ENCODE measurements around the gene TAF6. TPM values are rescaled to one million over a fixed set of nuclear protein-coding genes. Genes with fewer than 3 reads are reported as not detected.

Gene TAF6
- total RNA-seq, 6 experiments from 2014 or later = 66.4 to 78.6 (median 77.4) TPM

- TF ChIP-seq, protein P1, sequence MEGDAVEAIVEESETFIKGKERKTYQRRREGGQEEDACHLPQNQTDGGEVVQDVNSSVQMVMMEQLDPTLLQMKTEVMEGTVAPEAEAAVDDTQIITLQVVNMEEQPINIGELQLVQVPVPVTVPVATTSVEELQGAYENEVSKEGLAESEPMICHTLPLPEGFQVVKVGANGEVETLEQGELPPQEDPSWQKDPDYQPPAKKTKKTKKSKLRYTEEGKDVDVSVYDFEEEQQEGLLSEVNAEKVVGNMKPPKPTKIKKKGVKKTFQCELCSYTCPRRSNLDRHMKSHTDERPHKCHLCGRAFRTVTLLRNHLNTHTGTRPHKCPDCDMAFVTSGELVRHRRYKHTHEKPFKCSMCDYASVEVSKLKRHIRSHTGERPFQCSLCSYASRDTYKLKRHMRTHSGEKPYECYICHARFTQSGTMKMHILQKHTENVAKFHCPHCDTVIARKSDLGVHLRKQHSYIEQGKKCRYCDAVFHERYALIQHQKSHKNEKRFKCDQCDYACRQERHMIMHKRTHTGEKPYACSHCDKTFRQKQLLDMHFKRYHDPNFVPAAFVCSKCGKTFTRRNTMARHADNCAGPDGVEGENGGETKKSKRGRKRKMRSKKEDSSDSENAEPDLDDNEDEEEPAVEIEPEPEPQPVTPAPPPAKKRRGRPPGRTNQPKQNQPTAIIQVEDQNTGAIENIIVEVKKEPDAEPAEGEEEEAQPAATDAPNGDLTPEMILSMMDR (IDR thresholded peaks at IDR 0.05) = no peak
- Mint-ChIP-seq H3K27me3 (ENCODE audit: insufficient read depth) (no peaks in the 10 kb centered on the region), H3K27ac (no peak overlapping the region), H3K9me3 (no peaks in the 10 kb centered on the region), H3K4me3 (no peak overlapping the region), H3K36me3 (ENCODE audit: low read depth) (peaks cover 33% of the 10 kb centered on the region), H3K4me1 (ENCODE audit: low read depth) (peaks cover 20% of the 10 kb centered on the region)
- DNase-seq = no peak
These were observed 11.9 kb downstream of the TAF6 start for GRCh38 chr7:100107125-100107737.

DNA sequence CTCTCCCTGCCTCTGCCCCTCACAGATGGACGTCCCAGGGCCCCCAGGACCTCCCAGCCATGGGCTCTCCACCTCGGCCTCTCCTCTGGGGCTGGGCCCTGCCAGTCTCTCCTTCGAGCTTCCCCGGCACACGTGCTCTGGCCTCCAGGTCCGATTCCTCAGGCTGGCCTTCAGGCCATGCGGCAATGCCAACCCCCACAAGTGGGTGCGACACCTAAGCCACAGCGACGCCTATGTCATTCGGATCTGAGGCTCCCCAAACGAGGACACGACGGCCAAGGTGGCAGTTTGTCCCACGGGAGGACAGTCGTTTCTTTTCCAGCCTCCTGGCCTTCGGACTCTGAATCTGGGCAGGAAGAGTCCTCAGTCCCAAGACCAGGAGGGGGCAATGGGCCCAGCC lies 12.5 kb downstream of the TAF6 start:
- no peak for DNase-seq
- peaks cover 20% of the 10 kb centered on the region for H3K4me1 Mint-ChIP-seq (ENCODE audit: low read depth)
- H3K4me3 Mint-ChIP-seq = no peak overlapping the region
- H3K27ac Mint-ChIP-seq = no peak overlapping the region
- peaks cover 33% of the 10 kb centered on the region for H3K36me3 Mint-ChIP-seq (ENCODE audit: low read depth)
- TF ChIP-seq, protein P1 (IDR thresholded peaks at IDR 0.05) = no peak
- no peaks in the 10 kb centered on the region for H3K9me3 Mint-ChIP-seq
- H3K27me3 Mint-ChIP-seq (ENCODE audit: insufficient read depth) = no peaks in the 10 kb centered on the region

GRCh38 chr7:100105534-100105933 lies 13.6 kb downstream of the TAF6 start:
- Mint-ChIP-seq H3K27ac (no peak overlapping the region), H3K27me3 (ENCODE audit: insufficient read depth) (peaks cover 2% of the 10 kb centered on the region; the same call in 1 of the 2 replicates), H3K36me3 (ENCODE audit: low read depth) (peaks cover 25% of the 10 kb centered on the region), H3K4me3 (no peak overlapping the region), H3K9me3 (no peaks in the 10 kb centered on the region), H3K4me1 (ENCODE audit: low read depth) (peaks cover 20% of the 10 kb centered on the region)
- TF ChIP-seq, protein P1 (IDR thresholded peaks at IDR 0.05) = no peak
- DNase-seq = no peak

- peak overlapping the region; percentile 90 for H3K4me3 Mint-ChIP-seq
These were observed 16.0 kb downstream of the TAF6 start for GRCh38 chr7:100102950-100103840.

DNA sequence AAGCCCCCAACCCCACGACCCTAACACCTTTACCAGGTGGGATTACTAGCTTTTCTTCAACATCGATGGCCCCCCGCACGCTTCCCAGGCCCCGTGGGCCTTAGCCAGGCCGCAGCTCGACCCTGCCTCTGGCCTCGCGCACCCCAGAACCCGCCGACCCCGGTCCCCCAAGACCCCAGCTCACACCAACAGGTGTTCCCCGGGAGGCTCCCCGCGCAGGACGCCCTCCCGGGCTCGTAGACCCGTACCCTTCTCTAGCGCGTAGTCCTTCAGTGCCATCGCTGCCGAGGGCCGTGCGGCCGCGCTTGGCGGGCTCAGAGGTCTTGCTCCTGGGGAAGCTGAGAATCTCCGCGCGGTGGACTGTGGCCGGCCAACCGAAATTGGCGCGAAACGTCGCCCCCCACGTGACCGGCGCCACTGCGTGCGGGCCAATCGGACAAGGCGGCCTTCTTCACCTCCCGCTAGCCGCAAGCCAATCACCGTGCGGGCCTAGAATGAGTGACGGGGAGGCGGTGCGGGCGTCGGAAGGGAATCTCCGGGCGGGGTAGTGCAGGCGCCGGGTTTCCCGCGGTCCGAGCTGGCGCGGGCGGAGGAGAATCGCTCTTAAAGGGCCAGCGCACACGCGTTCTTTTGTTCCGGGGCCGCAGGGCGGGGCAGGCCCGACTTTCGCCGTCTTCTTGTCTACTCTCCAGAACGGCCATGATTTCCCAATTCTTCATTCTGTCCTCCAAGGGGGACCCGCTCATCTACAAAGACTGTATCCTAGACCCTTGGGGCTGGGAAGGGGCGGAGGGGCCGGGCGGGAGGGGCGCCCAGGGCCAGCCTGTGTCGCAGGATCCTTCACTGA lies 17.9 kb downstream of the TAF6 start, which contains the start of the genes AP4M1 and MCM7:
Gene AP4M1 (plus strand): TSS at position 628 of the 847 bp plus-strand sequence. CDS start 72 bp downstream, at position 700.
Gene MCM7 (minus strand): TSS at position 382 of the 847 bp plus-strand sequence. CDS start 103 bp downstream, at position 279.
- peak within 1 kb of the TSS; percentile 90 for H3K4me3 Mint-ChIP-seq
- DNase-seq = peak; percentile 99
- peaks cover 45% of the 10 kb centered on the region for H3K4me1 Mint-ChIP-seq (ENCODE audit: low read depth)
- peaks cover 2% of the 10 kb centered on the region for H3K27me3 Mint-ChIP-seq (ENCODE audit: insufficient read depth)
- H3K27ac Mint-ChIP-seq = peak within 1 kb of the TSS; percentile 91
- no peaks in the 10 kb centered on the region for H3K9me3 Mint-ChIP-seq
- peaks cover 47% of the 10 kb centered on the region for H3K36me3 Mint-ChIP-seq (ENCODE audit: low read depth)
- TF ChIP-seq, protein P1 (IDR thresholded peaks at IDR 0.05) = 0 out of 2 replicates have a peak, but pooled peaks have one; percentile 3

More at GRCh38 chr7:100102950-100103840, 16.0 kb downstream of the TAF6 start:
- peaks cover 40% of the 10 kb centered on the region for H3K4me1 Mint-ChIP-seq (ENCODE audit: low read depth)
- no peaks in the 10 kb centered on the region for H3K9me3 Mint-ChIP-seq
- TF ChIP-seq, protein P1 (IDR thresholded peaks at IDR 0.05) = no peak
- peak overlapping the region; percentile 91 for H3K27ac Mint-ChIP-seq
- peaks cover 2% of the 10 kb centered on the region; the same call in 1 of the 2 replicates for H3K27me3 Mint-ChIP-seq (ENCODE audit: insufficient read depth)
- peak; percentile 93 for DNase-seq
- peaks cover 39% of the 10 kb centered on the region for H3K36me3 Mint-ChIP-seq (ENCODE audit: low read depth)

All from HFFc6 (cell line).